Neural cell (in vitro differentiated cells): ENCODE data around the gene KBTBD12. TPM values are rescaled to one million over a fixed set of nuclear protein-coding genes. Genes with fewer than 3 reads are reported as not detected.

Experiments
- H2AFZ ChIP-seq: fragments of 200-600, 300-800 bp; sonication (generic), shearing (Covaris generic); 2 replicates; pipeline ENCODE4 v1.6.0; 2014; ENCODE audit warnings: low read depth, mild to moderate bottlenecking, antibody characterized with exemption, low read length, moderate library complexity
- H3F3A ChIP-seq: fragments of 200-600 bp; shearing (Covaris generic); 2 replicates; pipeline ENCODE4 v1.6.1; 2016; ENCODE audit warnings: mild to moderate bottlenecking, moderate library complexity, mixed read lengths, antibody characterized with exemption, low read length; ENCODE audit not compliant: insufficient read depth, poor library complexity, severe bottlenecking
- H3K27ac ChIP-seq: fragments of 200-600, 300-800 bp; sonication (generic), shearing (Covaris generic); 2 replicates; pipeline ENCODE4 v1.5.1; 2014; ENCODE audit warnings: mild to moderate bottlenecking, low read length, moderate library complexity
- H3K27me3 ChIP-seq: fragments of 300-800, 200-600 bp; sonication (generic), shearing (Covaris generic); 2 replicates; pipeline ENCODE4 v1.6.0; 2014; ENCODE audit warnings: mild to moderate bottlenecking, low read depth, low read length, moderate library complexity; ENCODE audit not compliant: insufficient read depth
- H3K36me3 ChIP-seq: fragments of 300-800, 200-600 bp; sonication (generic), shearing (Covaris generic); 2 replicates; pipeline ENCODE4 v1.5.1; 2014; ENCODE audit warnings: mild to moderate bottlenecking, antibody characterized with exemption, low read length, moderate library complexity; ENCODE audit not compliant: insufficient read depth
- H3K4me2 ChIP-seq: fragments of 300-800, 200-600 bp; sonication (generic), shearing (Covaris generic); 2 replicates; pipeline ENCODE4 v1.6.0; 2014; ENCODE audit warnings: mild to moderate bottlenecking, low read length
- H3K4me3 ChIP-seq: fragments of 300-800, 200-600 bp; sonication (generic), shearing (Covaris generic); 2 replicates; pipeline ENCODE4 v1.5.1; 2014; ENCODE audit warnings: mild to moderate bottlenecking, low read length, moderate library complexity
- H3K79me2 ChIP-seq: fragments of 200-600 bp; shearing (Covaris generic); replicated peaks from 2 replicates; pipeline ENCODE4 v1.6.0; 2014; ENCODE audit warnings: mild to moderate bottlenecking, low read length, moderate library complexity; ENCODE audit not compliant: insufficient read depth
- H3K9ac ChIP-seq: fragments of 300-800, 200-600 bp; sonication (generic), shearing (Covaris generic); 2 replicates; pipeline ENCODE4 v1.6.1; 2016; ENCODE audit warnings: mild to moderate bottlenecking, low read length, mixed read lengths
- H3K9me2 ChIP-seq: fragments of 200-600 bp; shearing (Covaris generic); 2 replicates; pipeline ENCODE4 v1.6.1; 2016; ENCODE audit warnings: mild to moderate bottlenecking, low read length, mixed read lengths; ENCODE audit not compliant: insufficient read depth
- H3K9me3 ChIP-seq: fragments of 200-600, 300-800 bp; sonication (generic), shearing (Covaris generic); 2 replicates; pipeline ENCODE4 v1.6.1; 2016; ENCODE audit warnings: mild to moderate bottlenecking, mixed run types, low read length, moderate library complexity, mixed read lengths
- H4K20me1 ChIP-seq: fragments of 200-600 bp; shearing (Covaris generic); 2 replicates; pipeline ENCODE4 v1.6.1; 2016; ENCODE audit warnings: mild to moderate bottlenecking, mixed run types; ENCODE audit not compliant: insufficient read depth
- CTCF ChIP-seq: fragments of 450-650 bp; IDR thresholded peaks from 2 replicates; pipeline ENCODE4 v1.5.1; 2014; ENCODE audit warnings: antibody characterized with exemption, mild to moderate bottlenecking, moderate library complexity; ENCODE audit not compliant: poor library complexity, severe bottlenecking
- EP300 ChIP-seq: fragments of 450-650 bp; conservative IDR thresholded peaks from 2 replicates; pipeline ENCODE4 v1.6.1; 2014; ENCODE audit warnings: antibody characterized with exemption, mild to moderate bottlenecking, moderate library complexity; ENCODE audit not compliant: poor library complexity, severe bottlenecking
- EZH2 ChIP-seq: fragments of 200-600, 300-800 bp; shearing (Covaris generic), sonication (generic); IDR thresholded peaks from 2 replicates; pipeline ENCODE4 v1.6.1; 2014; ENCODE audit warnings: antibody characterized with exemption, low read length, borderline replicate concordance, mild to moderate bottlenecking; ENCODE audit not compliant: insufficient read depth, poor library complexity, severe bottlenecking
- MXI1 ChIP-seq: fragments of 450-650 bp; conservative IDR thresholded peaks from 2 replicates; pipeline ENCODE4 v1.6.1; 2014; ENCODE audit warnings: antibody characterized with exemption, mild to moderate bottlenecking; ENCODE audit not compliant: poor library complexity, severe bottlenecking
- POLR2AphosphoS5 ChIP-seq: IDR thresholded peaks from 2 replicates; pipeline ENCODE4 v1.6.1; 2012
- RAD21 ChIP-seq: fragments of 450-650 bp; conservative IDR thresholded peaks from 2 replicates; pipeline ENCODE4 v1.6.1; 2014; ENCODE audit warnings: antibody characterized with exemption, mild to moderate bottlenecking, moderate library complexity
- REST ChIP-seq: IDR thresholded peaks from 2 replicates; pipeline ENCODE4 v1.6.1; 2012; ENCODE audit warnings: borderline replicate concordance
- SMC3 ChIP-seq: fragments of 450-650 bp; conservative IDR thresholded peaks from 2 replicates; pipeline ENCODE4 v1.6.1; 2014; ENCODE audit warnings: antibody characterized with exemption, mild to moderate bottlenecking, moderate library complexity; ENCODE audit not compliant: poor library complexity
- TAF1 ChIP-seq: IDR thresholded peaks from 2 replicates; pipeline ENCODE4 v1.6.1; 2012; ENCODE audit warnings: low read depth
- polyA plus RNA-seq: library from polyadenylated mRNA; depleted of rRNA; stranded (reverse); fragments of >200 nt; gene quantifications from 2 replicates; pipeline ENCODE4 v1.2.3, GENCODE V29; 2014

KBTBD12 gene
- polyA plus RNA-seq, 1 donor from 2014 or later: not detected

- Histone ChIP-seq H3K27me3 (no peaks in the 10 kb centered on the region), H2AFZ (no peak overlapping the region)
These were observed 13.0 kb downstream of the KBTBD12 start for GRCh38 chr3:127927829-127928604.

More at GRCh38 chr3:127927829-127928604, 13.0 kb downstream of the KBTBD12 start:
- Histone ChIP-seq H3K4me3 (no peak overlapping the region), H3K9ac (no peak overlapping the region), H3F3A (no peaks in the 10 kb centered on the region), H4K20me1 (no peaks in the 10 kb centered on the region), H3K79me2 (no peaks in the 10 kb centered on the region), H3K9me2 (no peaks in the 10 kb centered on the region), H3K9me3 (no peaks in the 10 kb centered on the region), H3K27ac (no peak overlapping the region), H3K4me2 (no peak overlapping the region), H3K36me3 (no peaks in the 10 kb centered on the region)
- TF ChIP-seq CTCF: no peak
- TF ChIP-seq POLR2AphosphoS5: no peak
- no peak for TF ChIP-seq SMC3
- no peak for TF ChIP-seq TAF1
- TF ChIP-seq EP300: no peak
- TF ChIP-seq RAD21: no peak
- no peak for TF ChIP-seq EZH2
- TF ChIP-seq REST: no peak
- TF ChIP-seq MXI1: no peak
